ENCODE results near the gene BAX. TPM values are rescaled to one million over a fixed set of nuclear protein-coding genes. Genes with fewer than 3 reads are reported as not detected.
"Not testable (repeated sequence)": the region's sequence is repeated elsewhere in the genome, so short reads cannot be mapped to it uniquely, and the experiment has no call there.

BAX gene
- total and polyA plus RNA-seq, 8 donors, result 47.7 to 141 (median 63.2) TPM

GRCh38 chr19:48925240-48925843, 29.3 kb upstream of the BAX start:
- H3K27me3 ChIP-seq, result no peaks in the 10 kb centered on the region
- intact Hi-C loops (cut with DNase I), result no loop called here
- DNase-seq, result no peak
- peaks cover 0 to 36% of the 10 kb centered on the region in 2 donors for H3K36me3 ChIP-seq
- H3K27ac ChIP-seq, result peak overlapping the region in 1 of 2 donors; percentile 70
- peak; percentile 8 for ATAC-seq
- H3K9me3 ChIP-seq, result no peaks in the 10 kb centered on the region
- H3K4me1 ChIP-seq, result peaks cover 0 to 14% of the 10 kb centered on the region in 2 donors
- no peak for TF ChIP-seq CTCF (IDR thresholded peaks at IDR 0.05)
- no peak overlapping the region for H3K4me3 ChIP-seq

GRCh38 chr19:48925890-48926289, 28.8 kb upstream of the BAX start:
- ATAC-seq; DNase-seq; intact Hi-C loops (cut with DNase I); H3K27me3 ChIP-seq; H3K4me3 ChIP-seq; H3K9me3 ChIP-seq: not testable (repeated sequence)
- H3K36me3 ChIP-seq, result peaks cover 0 to 31% of the 10 kb centered on the region in 2 donors
- peak overlapping the region; percentile 70 to 79 for H3K27ac ChIP-seq
- peaks cover 0 to 14% of the 10 kb centered on the region in 2 donors for H3K4me1 ChIP-seq

- Histone ChIP-seq H3K4me1 (peaks cover 0 to 14% of the 10 kb centered on the region in 2 donors), H3K27ac (peak overlapping the region; percentile 70 to 79), H3K9me3 (no peaks in the 10 kb centered on the region), H3K4me3 (no peak overlapping the region), H3K36me3 (peaks cover 0 to 21% of the 10 kb centered on the region in 2 donors), H3K27me3 (peaks cover 0 to 5% of the 10 kb centered on the region in 2 donors)
- intact Hi-C loops (cut with DNase I), result no loop called here
- no peak for TF ChIP-seq CTCF (IDR thresholded peaks at IDR 0.05)
- DNase-seq (peak in 2 of 4 donors; percentile 71 to 79), ATAC-seq (peak; percentile 69)
These were observed 27.8 kb upstream of the BAX start for GRCh38 chr19:48926909-48927308.

- peak in 1 of 4 donors; percentile 59 for DNase-seq
- intact Hi-C loops (cut with DNase I); ATAC-seq; H3K4me3 ChIP-seq; H3K9me3 ChIP-seq: not testable (repeated sequence)
- Histone ChIP-seq H3K4me1 (peaks cover 0 to 14% of the 10 kb centered on the region in 2 donors), H3K27me3 (peaks cover 0 to 13% of the 10 kb centered on the region in 2 donors), H3K36me3 (peaks cover 0 to 13% of the 10 kb centered on the region in 2 donors), H3K27ac (peak overlapping the region; percentile 70 to 79)
These were observed 27.0 kb upstream of the BAX start for GRCh38 chr19:48927692-48928091.

GRCh38 chr19:48928164-48929025, 26.3 kb upstream of the BAX start:
- Histone ChIP-seq H3K9me3 (no peaks in the 10 kb centered on the region), H3K4me1 (peaks cover 0 to 17% of the 10 kb centered on the region in 2 donors), H3K36me3 (peaks cover 0 to 6% of the 10 kb centered on the region in 2 donors), H3K27me3 (peaks cover 0 to 20% of the 10 kb centered on the region in 2 donors), H3K4me3 (no peak overlapping the region), H3K27ac (peak overlapping the region; percentile 70 to 79)
- intact Hi-C loops (cut with DNase I), result no loop called here
- DNase-seq (peak in 3 of 4 donors; percentile 38 to 74 (median 62)), ATAC-seq (peak; percentile 50)
- TF ChIP-seq CTCF (IDR thresholded peaks at IDR 0.05), result no peak

- DNase-seq, result peak; percentile 42 to 96 (median 85)
- Histone ChIP-seq H3K4me3 (peak within 1 kb of the TSS; percentile 39 to 49), H3K36me3 (no peaks in the 10 kb centered on the region), H3K27ac (peak within 1 kb of the TSS; percentile 34 to 50), H3K9me3 (no peaks in the 10 kb centered on the region), H3K4me1 (peaks cover 0 to 13% of the 10 kb centered on the region in 2 donors), H3K27me3 (peaks cover 0 to 28% of the 10 kb centered on the region in 2 donors)
- ATAC-seq, result peak; percentile 97
- TF ChIP-seq CTCF (IDR thresholded peaks at IDR 0.05), result no peak
- intact Hi-C loops (cut with DNase I), result no loop called here
These were observed 21.2 kb upstream of the BAX start, which contains the start of gene DHDH for GRCh38 chr19:48933382-48933932. TSS of gene DHDH (plus strand) at chr19:48933699. CDS start at chr19:48933722, 23 bp downstream.
